ENCODE results near the gene PRPF39.
"Not testable (repeated sequence)": the region's sequence is repeated elsewhere in the genome, so short reads cannot be mapped to it uniquely, and the experiment has no call there.

The PRPF39 gene

GRCh38 chr14:45135659-45136395, 51.9 kb downstream of the PRPF39 start, which contains the start of gene FANCM:
TSS of gene FANCM (plus strand) at chr14:45135930. CDS start at chr14:45136032, 102 bp downstream.
- FAIRE-seq (no peak), DNase-seq (ENCODE audit: insufficient read length, low spot score) (peak; percentile 87)

GRCh38 chr14:45136399-45136798, 52.5 kb downstream of the PRPF39 start:
- DNase-seq (ENCODE audit: insufficient read length, low spot score) (no peak), FAIRE-seq (no peak)

- no peak for FAIRE-seq
Measured at GRCh38 chr14:45140661-45141187, 56.8 kb downstream of the PRPF39 start.

GRCh38 chr14:45142083-45142482, 58.2 kb downstream of the PRPF39 start:
- FAIRE-seq; DNase-seq (ENCODE audit: insufficient read length, low spot score): not testable (repeated sequence)

More at GRCh38 chr14:45140661-45141187, 56.8 kb downstream of the PRPF39 start:
- DNase-seq (ENCODE audit: insufficient read length, low spot score), result no peak

- no peak for DNase-seq (ENCODE audit: insufficient read length, low spot score)
- FAIRE-seq, result no peak
Measured at GRCh38 chr14:45144658-45145057, 60.7 kb downstream of the PRPF39 start.

- DNase-seq (ENCODE audit: insufficient read length, low spot score) (no peak), FAIRE-seq (no peak)
Measured at GRCh38 chr14:45145214-45145613, 61.3 kb downstream of the PRPF39 start.

GRCh38 chr14:45149602-45150001, 65.7 kb downstream of the PRPF39 start:
- DNase-seq (ENCODE audit: insufficient read length, low spot score) (no peak), FAIRE-seq (no peak)

GRCh38 chr14:45150386-45150890, 66.5 kb downstream of the PRPF39 start:
- DNase-seq (ENCODE audit: insufficient read length, low spot score) (no peak), FAIRE-seq (no peak)

GRCh38 chr14:45156067-45156466, 72.2 kb downstream of the PRPF39 start:
- DNase-seq (ENCODE audit: insufficient read length, low spot score) (no peak), FAIRE-seq (no peak)

Measured in HTR-8/SVneo (cell line).